HepG2 (cell line): ENCODE measurements around the gene GDF9. TPM values are rescaled to one million over a fixed set of nuclear protein-coding genes. Genes with fewer than 3 reads are reported as not detected.

Experiments
- BORCS8-MEF2B ChIP-seq: sonication (generic); formaldehyde crosslinking; IDR thresholded peaks from 2 replicates; pipeline ENCODE4 v1.8.0; 2022; ENCODE audit warnings: mild to moderate bottlenecking, missing genetic modification reagents
- CBX2 ChIP-seq, 2 experiments: fragments of 200-600 bp in 1 of 2; sonication (generic); formaldehyde crosslinking in 1 of 2; IDR thresholded peaks; 2 replicates each; pipeline versions ENCODE4 v1.7.0 to v1.8.1; 2018 to 2022; ENCODE audit warnings: low read depth in 2 of 2, low read length in 1 of 2, mild to moderate bottlenecking in 1 of 2, missing genetic modification reagents in 1 of 2
- FOXJ3 ChIP-seq: sonication (generic); formaldehyde crosslinking; IDR thresholded peaks from 2 replicates; pipeline ENCODE4 v1.4.0; 2020; ENCODE audit warnings: missing genetic modification reagents, mild to moderate bottlenecking, borderline replicate concordance
- HOXD1 ChIP-seq: sonication (generic); formaldehyde crosslinking; IDR thresholded peaks from 2 replicates; pipeline ENCODE4 v1.5.0; 2020; ENCODE audit warnings: missing genetic modification reagents
- KLF6 ChIP-seq: IDR thresholded peaks from 2 replicates; pipeline ENCODE4 v1.8.0; 2016; ENCODE audit warnings: missing biosample characterization, missing genetic modification reagents
- NR2C2 ChIP-seq: sonication (generic); formaldehyde crosslinking; IDR thresholded peaks from 2 replicates; pipeline ENCODE4 v1.4.0; 2020; ENCODE audit warnings: missing genetic modification reagents, mild to moderate bottlenecking, moderate library complexity, borderline replicate concordance
- SIX1 ChIP-seq: sonication (generic); formaldehyde crosslinking; IDR thresholded peaks from 2 replicates; pipeline ENCODE4 v1.4.0; 2020; ENCODE audit warnings: missing genetic modification reagents, borderline replicate concordance
- SP1 ChIP-seq, 2 experiments: fragments of 450-650 bp in 1 of 2; sonication (generic) in 1 of 2; formaldehyde crosslinking in 1 of 2; IDR thresholded peaks; 2 replicates each; pipeline versions ENCODE4 v1.4.0 to v1.6.1; 2016 to 2020; ENCODE audit warnings: missing genetic modification reagents in 1 of 2
- SP5 ChIP-seq: IDR thresholded peaks from 2 replicates; pipeline ENCODE4 v1.6.1; 2016; ENCODE audit warnings: low read depth, borderline replicate concordance
- ZNF362 ChIP-seq: sonication (generic); formaldehyde crosslinking; IDR thresholded peaks from 2 replicates; pipeline ENCODE4 v1.4.0; 2020; ENCODE audit warnings: missing genetic modification reagents, mild to moderate bottlenecking, borderline replicate concordance
- ZNF777 ChIP-seq: sonication (generic); formaldehyde crosslinking; IDR thresholded peaks from 2 replicates; pipeline ENCODE4 v1.4.0; 2020; ENCODE audit warnings: missing genetic modification reagents
- ZNF879 ChIP-seq: sonication (generic); formaldehyde crosslinking; IDR thresholded peaks from 2 replicates; pipeline ENCODE4 v1.8.1; 2023; ENCODE audit warnings: missing genetic modification reagents
- polyA plus RNA-seq, 8 experiments: library from polyadenylated mRNA; depleted of rRNA in 3 of 8; stranded (reverse) in 7 of 8; unstranded in 1 of 8; fragments of >200 nt; fragmentation: Illumina TruSeq in 4 of 8; extraction: Trizol in 4 of 8; gene quantifications; 2 replicates each; pipeline versions ENCODE4 v1.2.1 to v1.2.3, GENCODE V29; 2011 to 2016; ENCODE audit warnings: low read depth in 4 of 8, missing spikeins in 1 of 8, mixed read lengths in 1 of 8; ENCODE audit not compliant: insufficient read depth in 1 of 8
- total RNA-seq, 5 experiments: library from RNA; depleted of rRNA; stranded (reverse); fragments of >200 nt; fragmentation: Illumina TruSeq; extraction: Trizol; gene quantifications; 2 replicates each; pipeline ENCODE4 v1.2.3, GENCODE V29; 2016; ENCODE audit warnings: low read depth in 1 of 5
- TF ChIP-seq, protein P1 (sequence below): sonication (generic); formaldehyde crosslinking; conservative IDR thresholded peaks from 2 replicates; pipeline ENCODE4 v1.8.0; 2022; ENCODE audit warnings: missing genetic modification reagents
- TF ChIP-seq, protein P2 (sequence below): sonication (generic); formaldehyde crosslinking; IDR thresholded peaks from 2 replicates; pipeline ENCODE4 v1.8.1; 2023; ENCODE audit warnings: mild to moderate bottlenecking, inconsistent platforms, moderate library complexity, missing genetic modification reagents, borderline replicate concordance
- TF ChIP-seq, protein P3 (sequence below): IDR thresholded peaks from 2 replicates; pipeline ENCODE4 v1.6.1; 2016; ENCODE audit warnings: control low read depth
- TF ChIP-seq, protein P4 (sequence below): IDR thresholded peaks from 2 replicates; pipeline ENCODE4 v1.4.0; 2020; ENCODE audit warnings: mild to moderate bottlenecking, missing genetic modification reagents

Gene GDF9
- total and polyA plus RNA-seq, 2 of the 13 experiments (the other 11 are each of a cell fraction or from before 2014, with no cell fraction given) = 0.33 to 0.38 TPM

DNA sequence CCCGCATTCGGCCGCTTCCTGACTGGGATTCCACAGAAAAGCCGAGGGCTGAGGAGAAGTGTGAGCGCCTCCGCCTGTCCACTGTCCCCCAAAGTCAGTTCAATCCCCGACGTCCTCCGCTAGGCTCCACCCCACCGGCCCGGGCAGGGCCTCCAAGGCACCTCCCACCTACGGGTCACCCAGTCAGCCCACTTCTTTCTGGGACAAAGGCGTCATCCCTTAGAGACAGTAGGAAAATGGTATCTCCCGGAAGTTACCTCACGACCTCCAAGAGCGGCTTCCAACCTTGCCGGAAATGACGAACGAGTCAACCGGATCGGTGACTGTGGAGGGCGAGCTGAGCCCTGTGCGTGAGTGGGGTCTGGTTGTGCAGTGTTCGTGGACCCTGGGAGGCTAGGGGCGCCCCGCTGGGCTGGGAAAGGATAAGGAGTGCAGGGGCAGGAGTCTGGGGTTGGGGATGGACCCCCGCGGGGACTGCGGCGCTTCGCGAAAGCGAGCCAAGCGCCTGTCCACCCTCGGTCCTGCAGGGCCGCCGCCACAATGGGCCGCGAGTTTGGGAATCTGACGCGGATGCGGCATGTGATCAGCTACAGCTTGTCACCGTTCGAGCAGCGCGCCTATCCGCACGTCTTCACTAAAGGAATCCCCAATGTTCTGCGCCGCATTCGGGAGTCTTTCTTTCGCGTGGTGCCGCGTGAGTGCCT is at the start of gene GDF9, which contains the start of gene UQCRQ (continued):
- TF ChIP-seq ZNF879 (CRISPR knock-in tag) = no peak
- TF ChIP-seq, protein P1, sequence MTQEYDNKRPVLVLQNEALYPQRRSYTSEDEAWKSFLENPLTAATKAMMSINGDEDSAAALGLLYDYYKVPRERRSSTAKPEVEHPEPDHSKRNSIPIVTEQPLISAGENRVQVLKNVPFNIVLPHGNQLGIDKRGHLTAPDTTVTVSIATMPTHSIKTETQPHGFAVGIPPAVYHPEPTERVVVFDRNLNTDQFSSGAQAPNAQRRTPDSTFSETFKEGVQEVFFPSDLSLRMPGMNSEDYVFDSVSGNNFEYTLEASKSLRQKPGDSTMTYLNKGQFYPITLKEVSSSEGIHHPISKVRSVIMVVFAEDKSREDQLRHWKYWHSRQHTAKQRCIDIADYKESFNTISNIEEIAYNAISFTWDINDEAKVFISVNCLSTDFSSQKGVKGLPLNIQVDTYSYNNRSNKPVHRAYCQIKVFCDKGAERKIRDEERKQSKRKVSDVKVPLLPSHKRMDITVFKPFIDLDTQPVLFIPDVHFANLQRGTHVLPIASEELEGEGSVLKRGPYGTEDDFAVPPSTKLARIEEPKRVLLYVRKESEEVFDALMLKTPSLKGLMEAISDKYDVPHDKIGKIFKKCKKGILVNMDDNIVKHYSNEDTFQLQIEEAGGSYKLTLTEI (CRISPR knock-in tag) = no peak
- peak; percentile 71; the same call in 1 of the 2 replicates for TF ChIP-seq SP5 (CRISPR knock-in tag)
- TF ChIP-seq NR2C2 (CRISPR knock-in tag) = peak; percentile 93
- TF ChIP-seq, protein P2, sequence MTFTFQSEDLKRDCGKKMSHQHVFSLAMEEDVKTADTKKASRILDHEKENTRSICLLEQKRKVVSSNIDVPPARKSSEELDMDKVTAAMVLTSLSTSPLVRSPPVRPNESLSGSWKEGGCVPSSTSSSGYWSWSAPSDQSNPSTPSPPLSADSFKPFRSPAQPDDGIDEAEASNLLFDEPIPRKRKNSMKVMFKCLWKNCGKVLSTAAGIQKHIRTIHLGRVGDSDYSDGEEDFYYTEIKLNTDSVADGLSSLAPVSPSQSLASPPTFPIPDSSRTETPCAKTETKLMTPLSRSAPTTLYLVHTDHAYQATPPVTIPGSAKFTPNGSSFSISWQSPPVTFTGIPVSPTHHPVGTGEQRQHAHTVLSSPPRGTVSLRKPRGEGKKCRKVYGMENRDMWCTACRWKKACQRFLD (CRISPR knock-in tag) = no peak
- peak; percentile 94 for TF ChIP-seq ZNF777 (CRISPR knock-in tag)
- TF ChIP-seq CBX2 (IDR thresholded peaks at IDR 0.05; ENCODE audit: low read depth, low read length) = no peak
- no peak for TF ChIP-seq CBX2 (CRISPR knock-in tag; IDR thresholded peaks at IDR 0.05; ENCODE audit: low read depth)
- TF ChIP-seq SP1 (IDR thresholded peaks at IDR 0.05) = no peak
- peak; percentile 55; the same call in 1 of the 2 replicates for TF ChIP-seq SP1 (CRISPR knock-in tag; IDR thresholded peaks at IDR 0.05)
- TF ChIP-seq, protein P3, sequence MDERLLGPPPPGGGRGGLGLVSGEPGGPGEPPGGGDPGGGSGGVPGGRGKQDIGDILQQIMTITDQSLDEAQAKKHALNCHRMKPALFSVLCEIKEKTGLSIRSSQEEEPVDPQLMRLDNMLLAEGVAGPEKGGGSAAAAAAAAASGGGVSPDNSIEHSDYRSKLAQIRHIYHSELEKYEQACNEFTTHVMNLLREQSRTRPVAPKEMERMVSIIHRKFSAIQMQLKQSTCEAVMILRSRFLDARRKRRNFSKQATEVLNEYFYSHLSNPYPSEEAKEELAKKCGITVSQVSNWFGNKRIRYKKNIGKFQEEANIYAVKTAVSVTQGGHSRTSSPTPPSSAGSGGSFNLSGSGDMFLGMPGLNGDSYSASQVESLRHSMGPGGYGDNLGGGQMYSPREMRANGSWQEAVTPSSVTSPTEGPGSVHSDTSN (CRISPR knock-in tag) = no peak
- no peak; the same call in 1 of the 2 replicates for TF ChIP-seq BORCS8-MEF2B (CRISPR knock-in tag)
- peak; percentile 74; the same call in 1 of the 2 replicates for TF ChIP-seq FOXJ3
- no peak; the same call in 1 of the 2 replicates for TF ChIP-seq KLF6
- TF ChIP-seq ZNF362 (CRISPR knock-in tag) = no peak; the same call in 1 of the 2 replicates
- TF ChIP-seq, protein P4, sequence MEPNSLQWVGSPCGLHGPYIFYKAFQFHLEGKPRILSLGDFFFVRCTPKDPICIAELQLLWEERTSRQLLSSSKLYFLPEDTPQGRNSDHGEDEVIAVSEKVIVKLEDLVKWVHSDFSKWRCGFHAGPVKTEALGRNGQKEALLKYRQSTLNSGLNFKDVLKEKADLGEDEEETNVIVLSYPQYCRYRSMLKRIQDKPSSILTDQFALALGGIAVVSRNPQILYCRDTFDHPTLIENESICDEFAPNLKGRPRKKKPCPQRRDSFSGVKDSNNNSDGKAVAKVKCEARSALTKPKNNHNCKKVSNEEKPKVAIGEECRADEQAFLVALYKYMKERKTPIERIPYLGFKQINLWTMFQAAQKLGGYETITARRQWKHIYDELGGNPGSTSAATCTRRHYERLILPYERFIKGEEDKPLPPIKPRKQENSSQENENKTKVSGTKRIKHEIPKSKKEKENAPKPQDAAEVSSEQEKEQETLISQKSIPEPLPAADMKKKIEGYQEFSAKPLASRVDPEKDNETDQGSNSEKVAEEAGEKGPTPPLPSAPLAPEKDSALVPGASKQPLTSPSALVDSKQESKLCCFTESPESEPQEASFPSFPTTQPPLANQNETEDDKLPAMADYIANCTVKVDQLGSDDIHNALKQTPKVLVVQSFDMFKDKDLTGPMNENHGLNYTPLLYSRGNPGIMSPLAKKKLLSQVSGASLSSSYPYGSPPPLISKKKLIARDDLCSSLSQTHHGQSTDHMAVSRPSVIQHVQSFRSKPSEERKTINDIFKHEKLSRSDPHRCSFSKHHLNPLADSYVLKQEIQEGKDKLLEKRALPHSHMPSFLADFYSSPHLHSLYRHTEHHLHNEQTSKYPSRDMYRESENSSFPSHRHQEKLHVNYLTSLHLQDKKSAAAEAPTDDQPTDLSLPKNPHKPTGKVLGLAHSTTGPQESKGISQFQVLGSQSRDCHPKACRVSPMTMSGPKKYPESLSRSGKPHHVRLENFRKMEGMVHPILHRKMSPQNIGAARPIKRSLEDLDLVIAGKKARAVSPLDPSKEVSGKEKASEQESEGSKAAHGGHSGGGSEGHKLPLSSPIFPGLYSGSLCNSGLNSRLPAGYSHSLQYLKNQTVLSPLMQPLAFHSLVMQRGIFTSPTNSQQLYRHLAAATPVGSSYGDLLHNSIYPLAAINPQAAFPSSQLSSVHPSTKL (CRISPR knock-in tag) = peak; percentile 55; the same call in 1 of the 2 replicates
- TF ChIP-seq HOXD1 = peak; percentile 59; the same call in 1 of the 2 replicates
- no peak for TF ChIP-seq SIX1 (CRISPR knock-in tag)
